SK-N-SH (cell line): ENCODE results near the gene HPCAL4.

Experiments
- CTCF ChIP-seq: fragments of 200-600 bp; sonication (generic); IDR thresholded peaks from 2 replicates; pipeline ENCODE4 v1.6.1; 2017; ENCODE audit warnings: antibody characterized with exemption, mild to moderate bottlenecking, moderate library complexity
- EP300 ChIP-seq, 2 experiments: IDR thresholded peaks; 2 replicates each; pipeline versions ENCODE4 v1.4.0 to v1.6.1; 2012; ENCODE audit warnings: borderline replicate concordance in 1 of 2, low read depth in 1 of 2, low read length in 1 of 2
- TF ChIP-seq, protein P1 (sequence below): fragments of 150-350 bp; IDR thresholded peaks from 2 replicates; pipeline ENCODE4 v1.6.1; 2017; ENCODE audit warnings: antibody characterized with exemption, low read length, low read depth, borderline replicate concordance

DNA sequence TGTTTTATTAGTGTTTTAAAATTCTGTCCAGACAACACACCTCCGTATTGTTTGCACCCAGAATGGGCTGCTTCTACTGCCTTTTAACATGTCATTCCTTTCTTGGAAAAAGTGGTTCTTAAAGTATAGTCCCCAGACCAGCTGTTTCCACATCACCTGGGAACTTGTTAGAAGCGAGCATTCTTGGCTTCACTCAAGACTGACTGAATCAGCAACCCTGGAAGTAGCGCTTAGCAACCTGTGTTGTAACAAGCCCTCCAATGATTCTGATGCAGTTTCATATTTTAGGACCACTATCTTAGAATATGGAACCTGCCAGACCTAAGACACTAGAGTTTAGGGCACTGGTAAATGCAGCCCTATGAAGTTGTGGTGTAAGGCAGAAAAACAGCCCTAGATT lies 41.5 kb upstream of the HPCAL4 start:
- TF ChIP-seq EP300 (IDR thresholded peaks at IDR 0.05; ENCODE audit: borderline replicate concordance in 1 of 2, low read depth in 1 of 2, low read length in 1 of 2) = no peak
- TF ChIP-seq CTCF = no peak
- TF ChIP-seq, protein P1, sequence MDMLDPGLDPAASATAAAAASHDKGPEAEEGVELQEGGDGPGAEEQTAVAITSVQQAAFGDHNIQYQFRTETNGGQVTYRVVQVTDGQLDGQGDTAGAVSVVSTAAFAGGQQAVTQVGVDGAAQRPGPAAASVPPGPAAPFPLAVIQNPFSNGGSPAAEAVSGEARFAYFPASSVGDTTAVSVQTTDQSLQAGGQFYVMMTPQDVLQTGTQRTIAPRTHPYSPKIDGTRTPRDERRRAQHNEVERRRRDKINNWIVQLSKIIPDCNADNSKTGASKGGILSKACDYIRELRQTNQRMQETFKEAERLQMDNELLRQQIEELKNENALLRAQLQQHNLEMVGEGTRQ = no peak
